Endometrial microvascular endothelial cells (primary cell): Measurements from ENCODE around the gene CNGA3. TPM values are rescaled to one million over a fixed set of nuclear protein-coding genes. Genes with fewer than 3 reads are reported as not detected.

Experiments
- in situ Hi-C: cut with HindIII; loops from 2 replicates; pipeline ENCODE4 v1.10.0; 2017; ENCODE audit warnings: low sequenced_read_pairs, low pct_unique_long_range_greater_than_20kb; ENCODE audit errors: inconsistent ontology term
- total RNA-seq: library from RNA; depleted of rRNA; stranded (reverse); fragments of >200 nt; gene quantifications from one replicate; pipeline ENCODE4 v1.2.3, GENCODE V29; 2015; ENCODE audit errors: inconsistent ontology term

The CNGA3 gene
- total RNA-seq, 1 donor from 2014 or later: not detected

DNA sequence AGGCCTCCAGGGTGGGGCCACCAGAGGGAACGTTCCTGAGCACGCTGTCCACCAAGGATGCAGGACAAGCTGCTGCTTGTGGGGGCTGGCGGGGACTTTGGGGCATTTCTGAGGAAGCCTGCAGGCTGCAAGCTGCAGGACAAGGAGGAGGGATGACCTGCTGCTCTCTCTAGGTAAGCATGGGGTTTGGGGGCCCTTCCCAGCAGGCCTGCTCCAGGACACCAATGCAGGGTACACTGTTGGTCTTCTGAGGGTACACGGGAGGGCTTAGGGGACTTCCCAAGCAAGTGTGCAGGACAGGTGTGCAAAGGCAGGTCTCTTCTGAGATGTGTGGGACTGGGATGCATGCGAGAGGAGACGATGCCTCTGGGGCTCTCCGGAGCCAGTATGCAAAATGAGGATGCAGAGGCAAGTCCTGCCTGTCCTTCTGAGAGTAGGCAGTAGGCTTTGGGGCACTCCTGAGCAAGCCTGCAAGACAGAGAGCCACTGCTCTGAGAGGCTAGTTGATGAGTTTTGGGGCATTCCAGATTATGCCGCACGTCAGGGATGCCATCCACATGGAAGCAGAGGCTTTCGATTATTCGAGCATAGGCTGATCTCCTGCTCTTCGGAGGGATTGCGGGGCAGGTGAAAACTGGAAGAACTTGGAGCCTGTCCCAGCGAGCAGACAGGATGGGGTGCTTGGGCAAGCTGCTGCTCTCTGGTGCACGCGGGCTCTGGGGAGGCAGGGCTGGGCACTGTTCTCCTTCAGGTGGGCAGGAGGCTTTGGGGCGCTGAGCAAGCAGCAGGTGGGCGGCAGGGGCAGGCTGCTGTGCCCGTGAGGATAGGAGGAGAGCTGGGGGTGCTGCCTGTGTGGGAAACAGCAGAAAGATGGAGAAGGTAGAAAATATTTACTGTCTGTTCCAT is 44.6 kb downstream of the CNGA3 start:
- in situ Hi-C loops: no loop called here

- in situ Hi-C loops: no loop called here
Observed at GRCh38 chr2:98391581-98392270, 45.5 kb downstream of the CNGA3 start.

- in situ Hi-C loops: no loop called here
Observed at GRCh38 chr2:98393354-98393753, 47.1 kb downstream of the CNGA3 start.

GRCh38 chr2:98394595-98395153 is 48.4 kb downstream of the CNGA3 start:
- in situ Hi-C loops: no loop called here

- in situ Hi-C loops: no loop called here
Observed at GRCh38 chr2:98395977-98396376, 49.7 kb downstream of the CNGA3 start.

DNA sequence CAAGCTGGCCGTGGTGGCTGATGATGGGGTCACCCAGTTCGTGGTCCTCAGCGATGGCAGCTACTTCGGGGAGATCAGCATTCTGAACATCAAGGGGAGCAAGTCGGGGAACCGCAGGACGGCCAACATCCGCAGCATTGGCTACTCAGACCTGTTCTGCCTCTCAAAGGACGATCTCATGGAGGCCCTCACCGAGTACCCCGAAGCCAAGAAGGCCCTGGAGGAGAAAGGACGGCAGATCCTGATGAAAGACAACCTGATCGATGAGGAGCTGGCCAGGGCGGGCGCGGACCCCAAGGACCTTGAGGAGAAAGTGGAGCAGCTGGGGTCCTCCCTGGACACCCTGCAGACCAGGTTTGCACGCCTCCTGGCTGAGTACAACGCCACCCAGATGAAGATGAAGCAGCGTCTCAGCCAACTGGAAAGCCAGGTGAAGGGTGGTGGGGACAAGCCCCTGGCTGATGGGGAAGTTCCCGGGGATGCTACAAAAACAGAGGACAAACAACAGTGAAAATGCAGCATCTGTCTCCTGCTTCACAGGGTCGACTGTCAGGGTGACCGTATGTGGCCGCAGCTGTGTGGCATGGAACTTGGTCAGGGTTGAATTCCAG is 50.6 kb downstream of the CNGA3 start:
- in situ Hi-C loops: no loop called here

DNA sequence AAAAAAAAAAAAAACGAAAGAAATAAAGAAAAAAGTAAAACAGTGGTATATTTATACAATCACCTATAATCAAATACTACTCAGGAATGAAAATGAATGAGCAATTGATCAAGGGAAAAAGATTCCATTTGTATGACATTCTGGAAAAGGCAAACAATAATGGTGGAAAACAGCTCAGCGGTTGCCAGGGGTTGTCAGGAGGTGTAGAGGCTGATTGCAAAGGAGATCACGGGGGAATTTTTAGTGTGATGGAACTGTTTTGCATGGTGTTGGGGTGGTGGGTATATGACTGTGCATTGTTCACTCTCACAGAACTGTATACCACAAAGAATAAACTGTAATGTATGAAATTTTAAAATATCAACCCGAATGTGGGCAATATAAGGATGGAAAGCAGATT is 52.9 kb downstream of the CNGA3 start:
- in situ Hi-C loops: no loop called here

DNA sequence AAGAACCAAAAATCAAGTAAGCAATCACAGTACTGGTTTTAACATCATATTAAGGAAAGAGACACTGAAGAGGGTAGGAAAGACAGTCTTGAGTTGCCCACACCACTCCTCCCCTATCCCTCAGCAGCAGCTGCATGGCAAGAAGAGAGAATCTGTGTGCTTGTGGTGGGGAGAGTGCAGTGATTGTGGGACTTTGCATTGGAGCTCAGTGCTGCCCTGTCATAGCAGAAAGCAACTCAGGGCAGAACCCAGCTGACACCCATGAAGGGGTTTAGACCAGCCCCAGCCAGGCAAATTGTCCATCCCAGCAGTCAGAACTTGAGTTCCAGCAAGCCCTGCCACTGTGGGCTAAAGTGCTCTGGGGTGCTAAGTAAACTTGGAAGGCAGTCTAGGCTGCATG is 57.6 kb downstream of the CNGA3 start:
- in situ Hi-C loops: loop anchor here (25.0 kb wide), 1 partner anchor 508 kb away; no protein-coding TSS in a partner anchor

DNA sequence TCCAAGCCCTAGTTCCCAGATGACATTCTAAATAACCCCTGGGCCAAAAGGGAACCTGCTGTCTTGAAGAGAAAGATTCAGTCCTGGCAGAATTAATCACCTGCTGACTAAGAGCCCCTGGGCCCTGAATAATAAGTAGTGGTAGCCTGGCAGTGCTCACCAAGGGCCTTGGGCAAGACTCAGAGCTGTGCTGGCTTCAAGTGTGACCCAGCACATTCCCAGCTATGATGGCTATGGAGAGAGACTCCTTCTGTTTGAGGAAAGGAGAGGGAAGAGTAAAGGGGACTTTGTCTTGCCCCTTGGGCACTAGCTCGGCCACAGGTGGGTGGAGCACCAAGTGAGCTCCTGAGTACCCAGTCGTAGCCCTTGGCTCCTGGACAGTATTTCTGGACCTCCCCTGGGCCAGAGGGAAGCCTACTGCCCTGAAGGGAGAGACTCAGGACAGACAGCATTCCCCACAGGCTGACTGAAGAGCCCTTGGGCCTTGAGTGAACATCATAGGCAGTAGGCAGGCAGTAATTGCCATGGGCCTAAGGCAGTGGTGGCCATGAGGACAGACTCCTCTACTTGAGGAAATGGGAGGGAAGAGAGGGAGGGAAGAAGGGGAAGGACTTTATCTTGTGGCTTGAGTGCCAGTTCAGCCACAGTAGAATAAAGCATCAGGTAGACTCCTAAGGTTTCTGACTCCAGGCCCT is 58.4 kb downstream of the CNGA3 start:
- in situ Hi-C loops: loop anchor here (25.0 kb wide), 1 partner anchor 508 kb away; no protein-coding TSS in a partner anchor

GRCh38 chr2:98405301-98405700 is 59.0 kb downstream of the CNGA3 start:
- in situ Hi-C loops: loop anchor here (25.0 kb wide), 1 partner anchor 507 kb away; no protein-coding TSS in a partner anchor

GRCh38 chr2:98408155-98408554 is 61.9 kb downstream of the CNGA3 start:
- in situ Hi-C loops: loop anchor here (25.0 kb wide), 1 partner anchor 504 kb away; no protein-coding TSS in a partner anchor

GRCh38 chr2:98412751-98413458 is 66.6 kb downstream of the CNGA3 start:
- in situ Hi-C loops: loop anchor here (25.0 kb wide), 1 partner anchor 499 kb away; no protein-coding TSS in a partner anchor

GRCh38 chr2:98414246-98414645 is 68.0 kb downstream of the CNGA3 start:
- in situ Hi-C loops: loop anchor here (25.0 kb wide), 1 partner anchor 498 kb away; no protein-coding TSS in a partner anchor

DNA sequence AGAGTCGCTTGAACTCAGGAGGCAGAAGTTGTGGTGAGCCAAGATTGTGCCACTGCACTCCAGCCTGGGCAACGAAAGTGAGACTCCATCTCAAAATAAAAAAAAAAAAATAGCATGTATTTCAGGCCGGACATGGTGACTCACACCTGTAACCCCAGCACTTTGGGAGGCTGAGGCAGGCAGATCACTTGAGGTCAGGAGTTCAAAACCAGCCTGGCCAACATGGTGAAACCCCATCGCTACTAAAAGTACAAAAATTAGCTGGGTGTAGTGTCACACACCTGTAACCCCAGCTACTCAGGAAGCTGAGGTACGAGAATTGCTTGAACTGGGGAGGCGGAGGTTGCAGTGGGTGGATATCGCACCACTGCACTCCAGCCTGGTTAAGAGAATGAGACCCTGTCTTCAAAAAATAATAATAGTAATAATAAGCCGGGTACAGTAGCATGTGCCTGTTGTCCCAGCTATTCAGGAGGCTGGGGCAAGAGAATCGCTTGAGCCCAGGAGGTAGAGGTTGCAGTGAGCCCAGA is 69.5 kb downstream of the CNGA3 start:
- in situ Hi-C loops: loop anchor here (25.0 kb wide), 1 partner anchor 497 kb away; no protein-coding TSS in a partner anchor

GRCh38 chr2:98416383-98417159 is 70.3 kb downstream of the CNGA3 start:
- in situ Hi-C loops: loop anchor here (25.0 kb wide), 1 partner anchor 496 kb away; no protein-coding TSS in a partner anchor

DNA sequence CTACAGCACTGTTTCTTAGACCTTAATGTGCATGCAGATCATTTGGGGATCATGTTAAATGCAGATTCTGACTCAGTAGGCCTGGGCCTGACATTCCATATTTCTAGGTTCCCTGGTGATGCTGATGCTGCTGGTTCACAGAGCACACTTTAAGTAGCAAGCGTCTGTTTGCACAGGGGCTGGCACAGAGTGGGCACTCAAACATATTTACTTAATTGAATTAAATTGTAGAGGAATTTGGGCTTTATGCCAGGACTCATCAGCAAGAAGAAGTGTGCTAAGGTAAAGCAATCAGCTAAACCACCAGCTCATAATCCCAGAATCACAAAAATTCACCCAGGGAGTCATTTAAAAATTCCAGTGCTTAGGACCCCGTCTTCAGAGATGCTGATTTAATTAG is 73.3 kb downstream of the CNGA3 start:
- in situ Hi-C loops: loop anchor here (25.0 kb wide), 1 partner anchor 493 kb away; no protein-coding TSS in a partner anchor
